Esophagus squamous epithelium (tissue), 5 donors: Measurements from ENCODE around the gene CCND2. TPM values are rescaled to one million over a fixed set of nuclear protein-coding genes. Genes with fewer than 3 reads are reported as not detected.

Source experiments
- DNase-seq: peaks from one replicate; lab custom pipeline; 2025; lab: John Stamatoyannopoulos, UW
- H3K27ac ChIP-seq, 4 donors: fragments of 200-600 bp; sonication (generic); one replicate each; pipeline ENCODE4 v1.5.1; 2016 to 2019; ENCODE audit warnings: mild to moderate bottlenecking in 1 of 4
- H3K27me3 ChIP-seq, 4 donors: fragments of 200-600 bp; sonication (generic); 1 replicate in 3 of 4; 2 replicates in 1 of 4; pipeline versions ENCODE4 v1.5.1 to v1.6.0; 2017 to 2021; ENCODE audit warnings: antibody characterized with exemption in 1 of 4
- H3K36me3 ChIP-seq, 3 donors: fragments of 200-600 bp; sonication (generic); one replicate each; pipeline ENCODE4 v1.5.1; 2016 to 2019
- H3K4me1 ChIP-seq, 3 donors: fragments of 200-600 bp; sonication (generic); one replicate each; pipeline ENCODE4 v1.5.1; 2017 to 2019
- H3K4me3 ChIP-seq, 4 donors: fragments of 200-600 bp; sonication (generic); 1 replicate in 3 of 4; 2 replicates in 1 of 4; pipeline ENCODE4 v1.5.1; 2016 to 2019; ENCODE audit warnings: mild to moderate bottlenecking in 2 of 4, moderate library complexity in 1 of 4
- H3K9me3 ChIP-seq, 3 donors: fragments of 200-600 bp; sonication (generic); one replicate each; pipeline ENCODE4 v1.5.1; 2016 to 2019
- POLR2A ChIP-seq, 4 donors: fragments of 450-650 bp; IDR thresholded peaks; one replicate each; pipeline ENCODE4 v1.6.1; 2017; ENCODE audit warnings: antibody characterized with exemption in 4 of 4, mild to moderate bottlenecking in 4 of 4, moderate library complexity in 3 of 4
- WGBS, 2 donors: methylation state at CpG; one replicate each; pipeline ENCODE4 v1.1.5; 2018; 5-methylcytosine and 5-hydroxymethylcytosine counted together
- intact Hi-C: fragments of 100-400 bp; cut with DNase I; formaldehyde crosslinking; loops from one replicate; pipeline ENCODE4 v1.15.0; 2022
- total RNA-seq, 4 donors: library from RNA; depleted of rRNA; stranded (reverse); fragments of >200 nt; gene quantifications; one replicate each; pipeline ENCODE4 v1.1.0, GENCODE V29; 2016
- TF ChIP-seq, protein P1 (sequence below), 6 experiments: fragments of 450-650 bp in 4 of 6; fragments of 200-600 bp in 2 of 6; sonication (generic) in 2 of 6; IDR thresholded peaks; one replicate each; pipeline ENCODE4 v1.5.1; 2016 to 2019; ENCODE audit warnings: antibody characterized with exemption in 6 of 6, mild to moderate bottlenecking in 4 of 6, moderate library complexity in 4 of 6
- donor health status: DM: yes; HTN: yes; CAD: no.

CCND2 gene
- total RNA-seq, 4 donors from 2014 or later: 13.9 to 49.8 (median 35.9) TPM

GRCh38 chr12:4282103-4282891, 8.7 kb downstream of the CCND2 start:
- no peaks in the 10 kb centered on the region for H3K9me3 ChIP-seq
- H3K4me1 ChIP-seq: peaks cover 4 to 79% (median 41%) of the 10 kb centered on the region in 3 donors
- no peaks in the 10 kb centered on the region for H3K27me3 ChIP-seq
- WGBS, 2 donors: 69 to 89% methylated on average over 4 to 13 of the region's 16 CpGs
- peaks cover 6 to 99% (median 17%) of the 10 kb centered on the region in 3 donors for H3K36me3 ChIP-seq
- intact Hi-C loops: no loop called here
- DNase-seq: no peak
- TF ChIP-seq, protein P1, sequence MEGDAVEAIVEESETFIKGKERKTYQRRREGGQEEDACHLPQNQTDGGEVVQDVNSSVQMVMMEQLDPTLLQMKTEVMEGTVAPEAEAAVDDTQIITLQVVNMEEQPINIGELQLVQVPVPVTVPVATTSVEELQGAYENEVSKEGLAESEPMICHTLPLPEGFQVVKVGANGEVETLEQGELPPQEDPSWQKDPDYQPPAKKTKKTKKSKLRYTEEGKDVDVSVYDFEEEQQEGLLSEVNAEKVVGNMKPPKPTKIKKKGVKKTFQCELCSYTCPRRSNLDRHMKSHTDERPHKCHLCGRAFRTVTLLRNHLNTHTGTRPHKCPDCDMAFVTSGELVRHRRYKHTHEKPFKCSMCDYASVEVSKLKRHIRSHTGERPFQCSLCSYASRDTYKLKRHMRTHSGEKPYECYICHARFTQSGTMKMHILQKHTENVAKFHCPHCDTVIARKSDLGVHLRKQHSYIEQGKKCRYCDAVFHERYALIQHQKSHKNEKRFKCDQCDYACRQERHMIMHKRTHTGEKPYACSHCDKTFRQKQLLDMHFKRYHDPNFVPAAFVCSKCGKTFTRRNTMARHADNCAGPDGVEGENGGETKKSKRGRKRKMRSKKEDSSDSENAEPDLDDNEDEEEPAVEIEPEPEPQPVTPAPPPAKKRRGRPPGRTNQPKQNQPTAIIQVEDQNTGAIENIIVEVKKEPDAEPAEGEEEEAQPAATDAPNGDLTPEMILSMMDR (IDR thresholded peaks at IDR 0.05): no peak
- no peak for TF ChIP-seq POLR2A (IDR thresholded peaks at IDR 0.05)
- peak overlapping the region in 2 of 4 donors; percentile 80 to 81 for H3K27ac ChIP-seq
- H3K4me3 ChIP-seq: no peak overlapping the region

DNA sequence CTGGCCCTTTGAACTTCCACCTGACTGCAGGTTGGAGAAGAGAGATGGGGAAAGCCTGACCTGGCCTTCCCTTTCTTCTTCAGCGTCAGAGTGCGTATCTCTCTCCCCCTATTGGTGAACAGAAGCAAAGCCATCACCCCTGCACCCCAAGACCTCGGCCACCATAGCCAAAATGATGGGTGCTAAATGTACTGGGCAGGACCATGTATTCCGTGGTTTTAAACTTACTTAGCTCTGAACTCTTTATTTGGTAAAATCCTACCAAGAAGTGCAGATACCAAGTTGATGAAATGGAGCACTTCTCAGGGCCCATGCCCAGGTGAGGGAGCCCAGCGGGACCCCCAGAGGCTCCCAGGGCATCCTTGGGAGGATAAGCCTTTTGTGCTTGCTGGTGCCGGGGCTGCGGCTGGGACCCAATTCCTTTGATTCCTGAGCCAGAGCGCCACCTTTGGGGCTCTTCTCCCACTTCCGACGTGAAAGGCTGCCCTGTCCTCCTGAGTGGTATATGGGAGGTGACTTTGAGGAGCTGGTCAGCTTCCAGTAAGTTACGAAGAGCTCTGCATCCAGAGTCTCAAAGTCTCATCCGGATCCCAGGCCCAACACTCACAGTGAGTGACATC, 9.4 kb downstream of the CCND2 start:
- peaks cover 6 to 94% (median 17%) of the 10 kb centered on the region in 3 donors for H3K36me3 ChIP-seq
- intact Hi-C loops: no loop called here
- TF ChIP-seq, protein P1 (IDR thresholded peaks at IDR 0.05): no peak
- no peak for TF ChIP-seq POLR2A (IDR thresholded peaks at IDR 0.05)
- no peak overlapping the region for H3K4me3 ChIP-seq
- H3K27ac ChIP-seq: peak overlapping the region in 2 of 4 donors; percentile 1 to 10
- no peak for DNase-seq
- H3K27me3 ChIP-seq: no peaks in the 10 kb centered on the region
- H3K4me1 ChIP-seq: peaks cover 8 to 79% (median 42%) of the 10 kb centered on the region in 3 donors
- no peaks in the 10 kb centered on the region for H3K9me3 ChIP-seq
- 76 to 80% methylated on average over 9 to 10 of the region's 12 CpGs for WGBS, 2 donors

DNA sequence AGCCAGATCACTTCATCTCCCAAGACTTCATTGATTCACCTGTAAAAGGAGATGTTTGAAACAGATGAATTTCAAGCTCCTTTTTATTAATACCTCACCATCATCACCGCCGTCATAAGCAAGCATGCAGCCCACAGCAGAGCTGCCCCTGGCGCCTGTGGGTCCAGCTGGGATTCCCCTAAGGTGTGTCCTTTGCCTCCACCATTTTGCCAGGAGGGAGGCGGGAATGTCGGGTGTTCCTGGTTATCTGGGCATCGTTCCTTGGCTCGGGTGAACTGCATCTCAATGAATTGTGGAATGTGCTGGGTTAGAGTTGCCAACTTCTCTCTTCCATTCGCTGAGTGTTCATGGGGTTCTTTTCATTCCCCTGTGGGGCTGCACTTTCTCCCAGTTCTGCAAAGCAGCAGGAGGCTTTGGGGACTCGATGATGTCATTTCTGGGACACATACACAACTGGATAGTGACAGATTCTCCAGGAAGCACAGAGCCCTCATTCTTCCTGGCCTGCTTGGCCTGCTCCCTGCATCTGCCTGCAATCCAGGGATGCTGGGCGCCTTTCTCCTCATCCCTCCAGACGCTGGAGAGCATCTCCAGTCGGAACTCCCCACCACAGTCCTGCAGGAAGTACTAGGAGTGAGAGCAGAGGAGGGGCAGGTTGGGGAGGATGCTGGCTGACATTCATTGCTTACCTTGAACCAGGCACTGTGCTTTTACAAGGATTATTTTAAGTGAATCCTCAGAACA, 10.1 kb downstream of the CCND2 start:
- intact Hi-C loops: no loop called here
- no peaks in the 10 kb centered on the region for H3K27me3 ChIP-seq
- H3K27ac ChIP-seq: peak overlapping the region in 1 of 4 donors; percentile 10
- H3K4me1 ChIP-seq: peaks cover 8 to 79% (median 36%) of the 10 kb centered on the region in 3 donors
- 56 to 61% methylated on average over 9 of the region's 12 CpGs for WGBS, 2 donors
- peaks cover 6 to 94% (median 17%) of the 10 kb centered on the region in 3 donors for H3K36me3 ChIP-seq
- no peak for TF ChIP-seq POLR2A (IDR thresholded peaks at IDR 0.05)
- TF ChIP-seq, protein P1 (IDR thresholded peaks at IDR 0.05): no peak
- no peak for DNase-seq
- H3K9me3 ChIP-seq: no peaks in the 10 kb centered on the region
- no peak overlapping the region for H3K4me3 ChIP-seq

GRCh38 chr12:4284306-4284705, 10.7 kb downstream of the CCND2 start:
- TF ChIP-seq, protein P1 (IDR thresholded peaks at IDR 0.05): no peak
- no peak for TF ChIP-seq POLR2A (IDR thresholded peaks at IDR 0.05)
- Histone ChIP-seq H3K4me3 (no peak overlapping the region), H3K27me3 (no peaks in the 10 kb centered on the region), H3K36me3 (peaks cover 6 to 94% (median 21%) of the 10 kb centered on the region in 3 donors), H3K27ac (no peak overlapping the region), H3K9me3 (no peaks in the 10 kb centered on the region), H3K4me1 (peaks cover 8 to 79% (median 33%) of the 10 kb centered on the region in 3 donors)
- WGBS, 2 donors: 94% methylated on average over 3 to 4 of the region's 4 CpGs
- no peak for DNase-seq
- intact Hi-C loops: no loop called here
